ENCODE measurements around the gene PPOX.

PPOX gene

GRCh38 chr1:161175771-161176453 is 9.7 kb downstream of the PPOX start:
- no peaks in the 10 kb centered on the region for H3K27me3 ChIP-seq (ENCODE audit: control insufficient read depth, insufficient read depth, low read length, poor library complexity, severe bottlenecking)
- 92 to 93% methylated on average over 10 of the region's 10 CpGs for WGBS, 2 experiments

GRCh38 chr1:161176468-161177111 is 10.4 kb downstream of the PPOX start:
- H3K9me3 ChIP-seq (ENCODE audit: control insufficient read depth, low read length) = no peaks in the 10 kb centered on the region
- H3K27me3 ChIP-seq (ENCODE audit: control insufficient read depth, insufficient read depth, low read length, poor library complexity, severe bottlenecking) = no peaks in the 10 kb centered on the region
- no peaks in the 10 kb centered on the region for H3K4me1 ChIP-seq (ENCODE audit: control insufficient read depth, insufficient read depth, low read length)
- H3K36me3 ChIP-seq (ENCODE audit: control insufficient read depth, insufficient read depth, low read length) = peaks cover 30% of the 10 kb centered on the region
- peak overlapping the region; percentile 74 for H3K4me3 ChIP-seq (ENCODE audit: insufficient read depth, low read depth, low read length)
- no peak overlapping the region for H3K27ac ChIP-seq (ENCODE audit: insufficient read depth, low read depth, low read length, poor library complexity, severe bottlenecking)
- WGBS, 2 experiments = 31 to 34% methylated on average over 16 to 17 of the region's 17 CpGs

More at GRCh38 chr1:161175771-161176453, 9.7 kb downstream of the PPOX start:
- Histone ChIP-seq H3K4me1 (ENCODE audit: control insufficient read depth, insufficient read depth, low read length) (no peaks in the 10 kb centered on the region), H3K36me3 (ENCODE audit: control insufficient read depth, insufficient read depth, low read length) (peaks cover 35% of the 10 kb centered on the region), H3K4me3 (ENCODE audit: insufficient read depth, low read depth, low read length) (no peak overlapping the region), H3K27ac (ENCODE audit: insufficient read depth, low read depth, low read length, poor library complexity, severe bottlenecking) (no peak overlapping the region), H3K9me3 (ENCODE audit: control insufficient read depth, low read length) (no peaks in the 10 kb centered on the region)

- H3K27ac ChIP-seq (ENCODE audit: insufficient read depth, low read depth, low read length, poor library complexity, severe bottlenecking) = peak within 1 kb of the TSS; percentile 51
- no peaks in the 10 kb centered on the region for H3K9me3 ChIP-seq (ENCODE audit: control insufficient read depth, low read length)
Observed at GRCh38 chr1:161177112-161177935, 11.1 kb downstream of the PPOX start, which contains the start of gene B4GALT3. Gene B4GALT3, minus strand, starts transcription at chr1:161177507. Its CDS starts 1,447 bp downstream, at chr1:161176060.

GRCh38 chr1:161177936-161178244 is 11.7 kb downstream of the PPOX start:
- Histone ChIP-seq H3K9me3 (ENCODE audit: control insufficient read depth, low read length) (no peaks in the 10 kb centered on the region), H3K36me3 (ENCODE audit: control insufficient read depth, insufficient read depth, low read length) (peaks cover 17% of the 10 kb centered on the region), H3K27me3 (ENCODE audit: control insufficient read depth, insufficient read depth, low read length, poor library complexity, severe bottlenecking) (no peaks in the 10 kb centered on the region), H3K4me1 (ENCODE audit: control insufficient read depth, insufficient read depth, low read length) (no peaks in the 10 kb centered on the region), H3K4me3 (ENCODE audit: insufficient read depth, low read depth, low read length) (peak overlapping the region; percentile 74), H3K27ac (ENCODE audit: insufficient read depth, low read depth, low read length, poor library complexity, severe bottlenecking) (peak overlapping the region; percentile 51)
- WGBS, 2 experiments = 63 to 67% methylated on average over 9 of the region's 9 CpGs

More at GRCh38 chr1:161177112-161177935, 11.1 kb downstream of the PPOX start, which contains the start of gene B4GALT3:
- 2% methylated on average over 50 of the region's 50 CpGs for WGBS, 2 experiments
- H3K36me3 ChIP-seq (ENCODE audit: control insufficient read depth, insufficient read depth, low read length) = peaks cover 23% of the 10 kb centered on the region
- peak within 1 kb of the TSS; percentile 74 for H3K4me3 ChIP-seq (ENCODE audit: insufficient read depth, low read depth, low read length)
- H3K4me1 ChIP-seq (ENCODE audit: control insufficient read depth, insufficient read depth, low read length) = no peaks in the 10 kb centered on the region
- no peaks in the 10 kb centered on the region for H3K27me3 ChIP-seq (ENCODE audit: control insufficient read depth, insufficient read depth, low read length, poor library complexity, severe bottlenecking)

- no peaks in the 10 kb centered on the region for H3K4me1 ChIP-seq (ENCODE audit: control insufficient read depth, insufficient read depth, low read length)
- H3K27me3 ChIP-seq (ENCODE audit: control insufficient read depth, insufficient read depth, low read length, poor library complexity, severe bottlenecking) = no peaks in the 10 kb centered on the region
- no peak overlapping the region for H3K27ac ChIP-seq (ENCODE audit: insufficient read depth, low read depth, low read length, poor library complexity, severe bottlenecking)
- H3K9me3 ChIP-seq (ENCODE audit: control insufficient read depth, low read length) = no peaks in the 10 kb centered on the region
- WGBS, 2 experiments = 92 to 95% methylated on average over 3 of the region's 3 CpGs
- no peak overlapping the region for H3K4me3 ChIP-seq (ENCODE audit: insufficient read depth, low read depth, low read length)
- peaks cover 4% of the 10 kb centered on the region for H3K36me3 ChIP-seq (ENCODE audit: control insufficient read depth, insufficient read depth, low read length)
Observed at GRCh38 chr1:161179698-161180097, 13.5 kb downstream of the PPOX start.

GRCh38 chr1:161180639-161181038 is 14.4 kb downstream of the PPOX start:
- no peak overlapping the region for H3K27ac ChIP-seq (ENCODE audit: insufficient read depth, low read depth, low read length, poor library complexity, severe bottlenecking)
- 75% methylated on average over 1 of the region's 1 CpG for WGBS, 2 experiments
- H3K9me3 ChIP-seq (ENCODE audit: control insufficient read depth, low read length) = no peaks in the 10 kb centered on the region
- H3K27me3 ChIP-seq (ENCODE audit: control insufficient read depth, insufficient read depth, low read length, poor library complexity, severe bottlenecking) = no peaks in the 10 kb centered on the region
- no peaks in the 10 kb centered on the region for H3K36me3 ChIP-seq (ENCODE audit: control insufficient read depth, insufficient read depth, low read length)
- no peak overlapping the region for H3K4me3 ChIP-seq (ENCODE audit: insufficient read depth, low read depth, low read length)
- no peaks in the 10 kb centered on the region for H3K4me1 ChIP-seq (ENCODE audit: control insufficient read depth, insufficient read depth, low read length)

- Histone ChIP-seq H3K27ac (ENCODE audit: insufficient read depth, low read depth, low read length, poor library complexity, severe bottlenecking) (no peak overlapping the region), H3K9me3 (ENCODE audit: control insufficient read depth, low read length) (no peaks in the 10 kb centered on the region), H3K4me3 (ENCODE audit: insufficient read depth, low read depth, low read length) (no peak overlapping the region), H3K4me1 (ENCODE audit: control insufficient read depth, insufficient read depth, low read length) (no peaks in the 10 kb centered on the region), H3K36me3 (ENCODE audit: control insufficient read depth, insufficient read depth, low read length) (no peaks in the 10 kb centered on the region), H3K27me3 (ENCODE audit: control insufficient read depth, insufficient read depth, low read length, poor library complexity, severe bottlenecking) (no peaks in the 10 kb centered on the region)
- WGBS, 2 experiments = 83 to 100% methylated on average over 1 of the region's 1 CpG
Observed at GRCh38 chr1:161182214-161182613, 16.0 kb downstream of the PPOX start.

- no peak overlapping the region for H3K27ac ChIP-seq (ENCODE audit: insufficient read depth, low read depth, low read length, poor library complexity, severe bottlenecking)
- H3K36me3 ChIP-seq (ENCODE audit: control insufficient read depth, insufficient read depth, low read length) = no peaks in the 10 kb centered on the region
- no peak overlapping the region for H3K4me3 ChIP-seq (ENCODE audit: insufficient read depth, low read depth, low read length)
Observed at GRCh38 chr1:161185282-161185682, 19.1 kb downstream of the PPOX start.

GRCh38 chr1:161185732-161186311 is 19.6 kb downstream of the PPOX start:
- Histone ChIP-seq H3K9me3 (ENCODE audit: control insufficient read depth, low read length) (no peaks in the 10 kb centered on the region), H3K36me3 (ENCODE audit: control insufficient read depth, insufficient read depth, low read length) (no peaks in the 10 kb centered on the region), H3K4me3 (ENCODE audit: insufficient read depth, low read depth, low read length) (no peak overlapping the region), H3K27me3 (ENCODE audit: control insufficient read depth, insufficient read depth, low read length, poor library complexity, severe bottlenecking) (no peaks in the 10 kb centered on the region), H3K4me1 (ENCODE audit: control insufficient read depth, insufficient read depth, low read length) (no peaks in the 10 kb centered on the region), H3K27ac (ENCODE audit: insufficient read depth, low read depth, low read length, poor library complexity, severe bottlenecking) (no peak overlapping the region)
- WGBS, 2 experiments = 90 to 100% methylated on average over 2 of the region's 2 CpGs

More at GRCh38 chr1:161185282-161185682, 19.1 kb downstream of the PPOX start:
- H3K4me1 ChIP-seq (ENCODE audit: control insufficient read depth, insufficient read depth, low read length) = no peaks in the 10 kb centered on the region
- no peaks in the 10 kb centered on the region for H3K9me3 ChIP-seq (ENCODE audit: control insufficient read depth, low read length)
- 64 to 68% methylated on average over 3 of the region's 3 CpGs for WGBS, 2 experiments
- H3K27me3 ChIP-seq (ENCODE audit: control insufficient read depth, insufficient read depth, low read length, poor library complexity, severe bottlenecking) = no peaks in the 10 kb centered on the region

GRCh38 chr1:161187311-161187710 is 21.1 kb downstream of the PPOX start:
- Histone ChIP-seq H3K27me3 (ENCODE audit: control insufficient read depth, insufficient read depth, low read length, poor library complexity, severe bottlenecking) (no peaks in the 10 kb centered on the region), H3K9me3 (ENCODE audit: control insufficient read depth, low read length) (no peaks in the 10 kb centered on the region), H3K27ac (ENCODE audit: insufficient read depth, low read depth, low read length, poor library complexity, severe bottlenecking) (no peak overlapping the region), H3K4me1 (ENCODE audit: control insufficient read depth, insufficient read depth, low read length) (no peaks in the 10 kb centered on the region), H3K4me3 (ENCODE audit: insufficient read depth, low read depth, low read length) (no peak overlapping the region), H3K36me3 (ENCODE audit: control insufficient read depth, insufficient read depth, low read length) (no peaks in the 10 kb centered on the region)
- 92 to 93% methylated on average over 3 of the region's 3 CpGs for WGBS, 2 experiments
